ENCODE results near the gene EME1.
"Not testable (repeated sequence)": the region's sequence is repeated elsewhere in the genome, so short reads cannot be mapped to it uniquely, and the experiment has no call there.

EME1 gene

DNA sequence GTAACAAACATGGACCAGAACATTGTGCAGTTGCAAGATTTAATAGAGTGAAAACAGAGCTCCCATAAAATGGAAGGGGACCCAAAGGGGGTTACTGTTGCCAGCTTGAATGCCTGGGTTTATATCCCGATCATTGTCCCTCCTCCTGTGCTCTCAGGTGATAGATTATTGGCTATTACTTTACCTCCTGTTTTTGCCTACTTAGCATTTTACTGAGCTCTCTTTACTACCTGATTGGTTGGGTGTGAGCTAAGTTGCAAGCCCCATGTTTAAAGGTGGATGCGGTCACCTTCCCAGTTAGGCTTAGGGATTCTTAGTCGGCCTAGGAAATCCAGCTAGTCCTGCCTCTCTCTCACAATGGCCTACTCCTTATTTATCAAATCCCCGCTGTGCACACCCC is 32.3 kb downstream of the EME1 start:
- H3K9me3 ChIP-seq (ENCODE audit: low read length); H3K4me3 ChIP-seq (ENCODE audit: low read depth in 1 of 2, low read length in 2 of 2); H3K27ac ChIP-seq (ENCODE audit: low read depth, low read length); H3K9ac ChIP-seq (ENCODE audit: low read length); H3K4me1 ChIP-seq (ENCODE audit: insufficient read depth, low read length); H3K36me3 ChIP-seq (ENCODE audit: insufficient read depth, low read length); H3K27me3 ChIP-seq (ENCODE audit: control insufficient read depth in 1 of 2, insufficient read depth in 2 of 2, low read length in 2 of 2): not testable (repeated sequence)

DNA sequence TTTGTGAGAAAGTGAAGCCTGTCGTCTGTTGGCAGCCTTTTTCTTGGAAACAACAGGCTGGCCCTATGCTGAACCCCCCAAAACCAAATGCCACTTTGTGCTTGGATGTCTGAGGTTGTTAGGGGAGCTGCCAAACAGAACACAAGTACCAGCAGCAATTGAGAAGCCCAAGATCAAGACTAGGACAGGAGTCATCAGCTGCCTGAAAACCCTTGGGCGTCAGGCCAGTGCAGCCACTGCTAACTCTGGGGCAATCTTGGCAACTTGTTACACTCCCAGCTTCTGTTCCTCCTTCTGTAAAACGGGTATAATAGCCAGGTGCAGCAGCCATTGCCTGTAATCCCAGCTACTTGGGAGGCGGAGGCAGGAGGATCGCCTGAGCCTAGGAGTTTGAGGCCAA is 33.5 kb downstream of the EME1 start:
- Histone ChIP-seq H3K4me3 (ENCODE audit: low read depth in 1 of 2, low read length in 2 of 2) (no peak overlapping the region), H3K9me3 (ENCODE audit: low read length) (no peaks in the 10 kb centered on the region), H3K9ac (ENCODE audit: low read length) (no peak overlapping the region), H3K27ac (ENCODE audit: low read depth, low read length) (no peak overlapping the region), H3K27me3 (ENCODE audit: control insufficient read depth in 1 of 2, insufficient read depth in 2 of 2, low read length in 2 of 2) (peaks cover 0 to 4% of the 10 kb centered on the region in 2 donors), H3K36me3 (ENCODE audit: insufficient read depth, low read length) (no peaks in the 10 kb centered on the region), H3K4me1 (ENCODE audit: insufficient read depth, low read length) (no peaks in the 10 kb centered on the region)

DNA sequence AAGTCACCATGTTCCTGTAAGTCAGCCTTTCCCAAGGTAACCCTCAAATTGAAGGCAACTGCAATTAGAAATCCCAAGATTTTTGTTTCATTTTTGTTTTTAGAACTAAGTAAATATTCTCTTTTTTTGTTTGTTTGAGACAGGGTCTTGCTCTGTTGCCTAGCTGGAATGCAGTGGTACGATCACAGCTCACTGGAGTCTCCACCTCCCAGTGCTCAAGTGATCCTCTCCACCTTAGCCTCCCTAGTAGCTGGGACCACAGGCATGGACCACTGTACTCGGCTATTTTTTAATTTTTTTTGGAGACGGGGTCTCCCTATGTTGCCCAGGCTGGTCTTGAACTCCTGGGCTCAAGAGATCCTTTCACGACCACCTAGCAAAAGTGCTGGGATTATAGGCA is 34.9 kb downstream of the EME1 start:
- H3K36me3 ChIP-seq (ENCODE audit: insufficient read depth, low read length): no peaks in the 10 kb centered on the region
- no peak overlapping the region for H3K27ac ChIP-seq (ENCODE audit: low read depth, low read length)
- H3K4me1 ChIP-seq (ENCODE audit: insufficient read depth, low read length): no peaks in the 10 kb centered on the region
- peaks cover 0 to 4% of the 10 kb centered on the region in 2 donors for H3K27me3 ChIP-seq (ENCODE audit: control insufficient read depth in 1 of 2, insufficient read depth in 2 of 2, low read length in 2 of 2)
- no peak overlapping the region for H3K9ac ChIP-seq (ENCODE audit: low read length)
- H3K9me3 ChIP-seq (ENCODE audit: low read length): no peaks in the 10 kb centered on the region
- no peak overlapping the region for H3K4me3 ChIP-seq (ENCODE audit: low read depth in 1 of 2, low read length in 2 of 2)

DNA sequence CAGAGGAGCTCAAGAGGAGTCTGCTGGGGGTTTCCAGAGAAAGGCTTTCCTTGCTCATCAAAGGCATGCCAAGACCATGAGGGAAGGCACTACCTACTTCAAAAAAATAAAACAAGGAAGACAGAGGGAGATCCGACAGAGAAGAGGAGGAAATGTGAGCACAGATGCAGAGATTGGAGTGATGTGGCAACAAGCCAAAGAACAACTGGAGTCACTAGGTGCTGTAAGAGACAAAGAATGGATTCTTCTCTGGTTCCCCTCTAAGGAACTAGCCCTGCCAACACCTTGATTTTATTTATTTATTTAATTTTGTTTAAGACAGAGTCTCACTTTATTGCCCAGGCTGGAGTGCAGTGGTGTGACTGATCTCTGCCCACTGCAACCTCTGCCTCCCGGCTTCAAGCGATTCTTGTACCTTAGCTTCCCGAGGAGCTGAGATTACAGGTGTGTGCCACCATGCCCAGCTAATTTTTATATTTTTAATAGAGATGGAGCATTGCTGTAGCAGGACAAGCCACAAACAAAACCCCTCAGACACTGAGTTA is 39.2 kb downstream of the EME1 start:
- Histone ChIP-seq H3K4me1 (ENCODE audit: insufficient read depth, low read length) (no peaks in the 10 kb centered on the region), H3K9me3 (ENCODE audit: low read length) (no peaks in the 10 kb centered on the region), H3K36me3 (ENCODE audit: insufficient read depth, low read length) (no peaks in the 10 kb centered on the region), H3K27me3 (ENCODE audit: control insufficient read depth in 1 of 2, insufficient read depth in 2 of 2, low read length in 2 of 2) (no peaks in the 10 kb centered on the region), H3K27ac (ENCODE audit: low read depth, low read length) (no peak overlapping the region), H3K9ac (ENCODE audit: low read length) (no peak overlapping the region), H3K4me3 (ENCODE audit: low read depth in 1 of 2, low read length in 2 of 2) (no peak overlapping the region)

DNA sequence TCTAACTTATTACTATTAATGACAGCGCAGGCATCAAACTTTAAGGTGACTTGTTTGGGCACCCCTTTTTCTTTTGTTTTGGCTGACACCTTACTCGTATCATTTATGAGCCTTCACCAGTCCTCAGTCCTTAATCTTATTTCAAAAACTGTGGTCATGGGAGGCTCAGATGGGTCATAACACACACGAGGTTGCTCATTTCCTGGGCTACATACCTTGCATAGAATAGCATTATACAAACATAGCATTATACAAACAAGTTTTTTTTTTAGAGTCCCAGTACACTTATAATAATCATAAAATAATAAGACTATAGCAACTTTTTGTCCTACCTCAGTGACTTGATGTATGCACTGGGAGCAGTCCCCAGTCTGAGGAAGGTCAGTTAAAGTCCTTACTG is 41.8 kb downstream of the EME1 start:
- Histone ChIP-seq H3K4me3 (ENCODE audit: low read depth in 1 of 2, low read length in 2 of 2) (no peak overlapping the region), H3K27ac (ENCODE audit: low read depth, low read length) (no peak overlapping the region), H3K9me3 (ENCODE audit: low read length) (no peaks in the 10 kb centered on the region), H3K27me3 (ENCODE audit: control insufficient read depth in 1 of 2, insufficient read depth in 2 of 2, low read length in 2 of 2) (no peaks in the 10 kb centered on the region), H3K36me3 (ENCODE audit: insufficient read depth, low read length) (no peaks in the 10 kb centered on the region), H3K9ac (ENCODE audit: low read length) (no peak overlapping the region), H3K4me1 (ENCODE audit: insufficient read depth, low read length) (no peaks in the 10 kb centered on the region)

DNA sequence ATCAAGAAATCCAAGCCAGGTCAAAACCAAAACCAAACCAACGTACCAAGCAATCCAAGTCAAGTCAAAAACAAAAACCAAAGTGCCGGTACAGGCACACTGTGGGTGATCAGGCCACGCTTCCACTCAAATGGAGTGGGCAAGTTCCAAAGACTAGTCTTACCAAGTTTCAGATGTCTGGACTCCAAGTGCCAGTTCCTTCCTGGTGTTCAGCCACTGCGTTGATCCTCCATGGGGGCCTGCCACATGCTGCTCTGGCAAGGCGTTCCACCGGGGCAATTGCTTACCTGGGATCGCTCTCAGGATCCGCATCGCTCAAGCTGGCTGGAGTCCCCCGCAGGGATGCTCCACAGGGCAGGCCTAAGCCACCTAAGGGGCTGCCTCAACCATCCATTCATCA is 46.5 kb downstream of the EME1 start:
- not testable (repeated sequence) for H3K27ac ChIP-seq (ENCODE audit: low read depth, low read length); H3K27me3 ChIP-seq (ENCODE audit: control insufficient read depth in 1 of 2, insufficient read depth in 2 of 2, low read length in 2 of 2); H3K36me3 ChIP-seq (ENCODE audit: insufficient read depth, low read length); H3K9me3 ChIP-seq (ENCODE audit: low read length); H3K4me1 ChIP-seq (ENCODE audit: insufficient read depth, low read length); H3K4me3 ChIP-seq (ENCODE audit: low read depth in 1 of 2, low read length in 2 of 2); H3K9ac ChIP-seq (ENCODE audit: low read length)

- Histone ChIP-seq H3K4me1 (ENCODE audit: insufficient read depth, low read length) (peaks cover 16% of the 10 kb centered on the region), H3K27ac (ENCODE audit: low read depth, low read length) (no peak overlapping the region), H3K9ac (ENCODE audit: low read length) (no peak overlapping the region), H3K36me3 (ENCODE audit: insufficient read depth, low read length) (no peaks in the 10 kb centered on the region), H3K9me3 (ENCODE audit: low read length) (no peaks in the 10 kb centered on the region), H3K4me3 (ENCODE audit: low read depth in 1 of 2, low read length in 2 of 2) (no peak overlapping the region), H3K27me3 (ENCODE audit: control insufficient read depth in 1 of 2, insufficient read depth in 2 of 2, low read length in 2 of 2) (no peaks in the 10 kb centered on the region)
Measured at GRCh38 chr17:50420419-50421112, 47.5 kb downstream of the EME1 start.

DNA sequence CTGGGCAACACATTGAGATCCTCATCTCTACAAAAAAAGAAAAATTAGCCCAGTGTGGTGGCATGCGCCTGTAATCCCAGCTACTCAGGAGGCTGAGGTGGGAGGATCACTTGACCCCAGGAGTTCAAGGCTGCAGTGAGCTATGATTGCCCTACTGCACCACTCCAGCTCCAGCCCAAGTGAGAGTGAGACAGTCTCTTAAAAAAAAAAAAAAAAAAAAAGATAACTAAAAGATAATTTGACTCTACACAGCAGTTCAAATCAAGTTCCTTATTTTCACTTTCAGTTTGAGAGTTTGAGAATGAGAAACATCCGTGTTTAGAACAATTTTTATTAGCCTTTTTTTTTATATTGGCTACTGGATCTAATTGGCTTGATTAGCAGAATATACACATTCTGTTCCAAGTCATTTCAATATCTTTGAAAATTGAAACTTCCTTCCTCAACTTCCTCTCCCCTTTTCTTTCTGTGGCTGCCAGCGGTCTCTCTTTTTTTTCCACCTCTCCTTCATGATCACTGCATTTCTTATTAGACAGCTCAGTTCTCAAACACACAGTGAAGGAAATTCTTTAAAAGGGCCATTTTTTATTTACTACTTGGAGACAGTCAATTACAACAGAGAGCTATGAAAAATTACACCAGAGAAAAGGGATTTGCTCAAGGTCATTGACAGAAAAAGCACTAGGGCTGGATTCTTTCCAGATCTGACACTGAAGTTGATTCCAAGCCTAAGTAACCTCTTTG is 48.5 kb downstream of the EME1 start:
- peak overlapping the region; percentile 44 for H3K27ac ChIP-seq (ENCODE audit: low read depth, low read length)
- H3K4me1 ChIP-seq (ENCODE audit: insufficient read depth, low read length): peaks cover 17% of the 10 kb centered on the region
- H3K36me3 ChIP-seq (ENCODE audit: insufficient read depth, low read length): no peaks in the 10 kb centered on the region
- H3K27me3 ChIP-seq (ENCODE audit: control insufficient read depth in 1 of 2, insufficient read depth in 2 of 2, low read length in 2 of 2): no peaks in the 10 kb centered on the region
- H3K9ac ChIP-seq (ENCODE audit: low read length): no peak overlapping the region
- no peak overlapping the region for H3K4me3 ChIP-seq (ENCODE audit: low read depth in 1 of 2, low read length in 2 of 2)
- no peaks in the 10 kb centered on the region for H3K9me3 ChIP-seq (ENCODE audit: low read length)

- Histone ChIP-seq H3K9me3 (ENCODE audit: low read length) (no peaks in the 10 kb centered on the region), H3K36me3 (ENCODE audit: insufficient read depth, low read length) (no peaks in the 10 kb centered on the region), H3K9ac (ENCODE audit: low read length) (no peak overlapping the region), H3K27me3 (ENCODE audit: control insufficient read depth in 1 of 2, insufficient read depth in 2 of 2, low read length in 2 of 2) (no peaks in the 10 kb centered on the region), H3K27ac (ENCODE audit: low read depth, low read length) (no peak overlapping the region), H3K4me3 (ENCODE audit: low read depth in 1 of 2, low read length in 2 of 2) (no peak overlapping the region), H3K4me1 (ENCODE audit: insufficient read depth, low read length) (peaks cover 30% of the 10 kb centered on the region)
Measured at GRCh38 chr17:50422738-50423137, 49.7 kb downstream of the EME1 start.

GRCh38 chr17:50423553-50424159 is 50.6 kb downstream of the EME1 start:
- H3K9me3 ChIP-seq (ENCODE audit: low read length): no peaks in the 10 kb centered on the region
- peaks cover 32% of the 10 kb centered on the region for H3K4me1 ChIP-seq (ENCODE audit: insufficient read depth, low read length)
- no peak overlapping the region for H3K4me3 ChIP-seq (ENCODE audit: low read depth in 1 of 2, low read length in 2 of 2)
- no peaks in the 10 kb centered on the region for H3K36me3 ChIP-seq (ENCODE audit: insufficient read depth, low read length)
- H3K27me3 ChIP-seq (ENCODE audit: control insufficient read depth in 1 of 2, insufficient read depth in 2 of 2, low read length in 2 of 2): no peaks in the 10 kb centered on the region
- no peak overlapping the region for H3K27ac ChIP-seq (ENCODE audit: low read depth, low read length)
- no peak overlapping the region for H3K9ac ChIP-seq (ENCODE audit: low read length)

GRCh38 chr17:50424246-50424995 is 51.4 kb downstream of the EME1 start:
- H3K27ac ChIP-seq (ENCODE audit: low read depth, low read length): no peak overlapping the region
- no peak overlapping the region for H3K4me3 ChIP-seq (ENCODE audit: low read depth in 1 of 2, low read length in 2 of 2)
- no peaks in the 10 kb centered on the region for H3K36me3 ChIP-seq (ENCODE audit: insufficient read depth, low read length)
- peaks cover 32% of the 10 kb centered on the region for H3K4me1 ChIP-seq (ENCODE audit: insufficient read depth, low read length)
- no peaks in the 10 kb centered on the region for H3K9me3 ChIP-seq (ENCODE audit: low read length)
- H3K9ac ChIP-seq (ENCODE audit: low read length): no peak overlapping the region
- no peaks in the 10 kb centered on the region for H3K27me3 ChIP-seq (ENCODE audit: control insufficient read depth in 1 of 2, insufficient read depth in 2 of 2, low read length in 2 of 2)

All from muscle layer of colon (tissue), 2 donors.